Ureter (tissue), 1 donor: Measurements from ENCODE around the gene KRCC1. TPM values are rescaled to one million over a fixed set of nuclear protein-coding genes. Genes with fewer than 3 reads are reported as not detected.
"Not testable (repeated sequence)": the region's sequence is repeated elsewhere in the genome, so short reads cannot be mapped to it uniquely, and the experiment has no call there.

Source experiments
- DNase-seq: peaks from one replicate; pipeline ENCODE4 v3.0.0-alpha.2; 2020; ENCODE audit warnings: low spot score
- total RNA-seq: library from RNA; stranded (reverse); gene quantifications from one replicate; pipeline ENCODE4 v1.2.4, GENCODE V29; 2023
- donor health status: DM: yes; HTN: yes; CAD: no.

KRCC1 gene
- total RNA-seq, 1 donor from 2014 or later, result 22.4 TPM

- DNase-seq, result no peak
Measured at GRCh38 chr2:88042476-88042875, 13.1 kb downstream of the KRCC1 start.

GRCh38 chr2:88038263-88039105 lies 17.1 kb downstream of the KRCC1 start:
- no peak for DNase-seq

GRCh38 chr2:88036606-88037005 lies 19.0 kb downstream of the KRCC1 start:
- DNase-seq, result no peak

GRCh38 chr2:88036182-88036581 lies 19.4 kb downstream of the KRCC1 start:
- DNase-seq, result no peak

GRCh38 chr2:88032070-88032702 lies 23.4 kb downstream of the KRCC1 start:
- DNase-seq, result no peak

- no peak for DNase-seq
Measured at GRCh38 chr2:88028931-88029330, 26.7 kb downstream of the KRCC1 start.

- DNase-seq, result no peak
Measured at GRCh38 chr2:88027697-88028389, 27.7 kb downstream of the KRCC1 start.

- DNase-seq, result no peak
Measured at GRCh38 chr2:88024509-88024908, 31.1 kb downstream of the KRCC1 start.

GRCh38 chr2:88022669-88022921 lies 33.0 kb downstream of the KRCC1 start:
- no peak for DNase-seq

- no peak for DNase-seq
Measured at GRCh38 chr2:88019985-88020384, 35.6 kb downstream of the KRCC1 start.

GRCh38 chr2:88018909-88019308 lies 36.7 kb downstream of the KRCC1 start:
- no peak for DNase-seq

GRCh38 chr2:88018077-88018805 lies 37.3 kb downstream of the KRCC1 start:
- not testable (repeated sequence) for DNase-seq

GRCh38 chr2:88017780-88018038 lies 37.9 kb downstream of the KRCC1 start:
- not testable (repeated sequence) for DNase-seq

- no peak for DNase-seq
Measured at GRCh38 chr2:88016960-88017779, 38.4 kb downstream of the KRCC1 start.

GRCh38 chr2:88016086-88016959 lies 39.3 kb downstream of the KRCC1 start, which contains the start of gene RNU2-63P:
RNU2-63P (minus strand) TSS chr2:88016547.
- DNase-seq, result peak; percentile 67

GRCh38 chr2:88011011-88011410 lies 44.6 kb downstream of the KRCC1 start:
- DNase-seq, result no peak

GRCh38 chr2:88010136-88010535 lies 45.4 kb downstream of the KRCC1 start:
- no peak for DNase-seq

- DNase-seq, result no peak
Measured at GRCh38 chr2:88006912-88007439, 48.6 kb downstream of the KRCC1 start.

GRCh38 chr2:88005776-88006175 lies 49.8 kb downstream of the KRCC1 start:
- no peak for DNase-seq

GRCh38 chr2:88003074-88003755 lies 52.4 kb downstream of the KRCC1 start:
- DNase-seq, result no peak
